ENCODE data around the gene SBF2.

Gene SBF2

GRCh38 chr11:9790703-9791102 lies 503.3 kb downstream of the SBF2 start:
- DNase-seq = no peak

- no peak for DNase-seq
Observed at GRCh38 chr11:9789910-9790309, 504.1 kb downstream of the SBF2 start.

- DNase-seq = no peak
Observed at GRCh38 chr11:9787981-9788521, 506.0 kb downstream of the SBF2 start.

GRCh38 chr11:9787260-9787659 lies 506.8 kb downstream of the SBF2 start:
- DNase-seq = no peak

GRCh38 chr11:9784602-9785315 lies 509.3 kb downstream of the SBF2 start:
- no peak for DNase-seq

GRCh38 chr11:9783986-9784385 lies 510.0 kb downstream of the SBF2 start:
- no peak for DNase-seq

GRCh38 chr11:9780929-9781328 lies 513.1 kb downstream of the SBF2 start:
- no peak for DNase-seq

GRCh38 chr11:9777525-9777924 lies 516.5 kb downstream of the SBF2 start:
- no peak for DNase-seq

GRCh38 chr11:9777066-9777465 lies 517.0 kb downstream of the SBF2 start:
- no peak for DNase-seq

- no peak for DNase-seq
Observed at GRCh38 chr11:9776203-9776602, 517.8 kb downstream of the SBF2 start.

GRCh38 chr11:9775398-9775779 lies 518.6 kb downstream of the SBF2 start:
- DNase-seq = no peak

GRCh38 chr11:9774591-9775397 lies 519.2 kb downstream of the SBF2 start:
- DNase-seq = no peak

GRCh38 chr11:9774109-9774508 lies 519.9 kb downstream of the SBF2 start:
- no peak for DNase-seq

- DNase-seq = no peak
Observed at GRCh38 chr11:9773524-9773923, 520.5 kb downstream of the SBF2 start.

- DNase-seq = no peak
Observed at GRCh38 chr11:9772218-9772617, 521.8 kb downstream of the SBF2 start.

- DNase-seq = no peak
Observed at GRCh38 chr11:9771071-9771511, 522.9 kb downstream of the SBF2 start.

- no peak for DNase-seq
Observed at GRCh38 chr11:9769621-9770020, 524.4 kb downstream of the SBF2 start.

- DNase-seq = no peak
Observed at GRCh38 chr11:9765320-9766101, 528.5 kb downstream of the SBF2 start.

GRCh38 chr11:9763301-9763700 lies 530.7 kb downstream of the SBF2 start:
- no peak for DNase-seq

GRCh38 chr11:9762531-9762930 lies 531.5 kb downstream of the SBF2 start:
- DNase-seq = no peak

GRCh38 chr11:9761441-9761945 lies 532.5 kb downstream of the SBF2 start:
- no peak for DNase-seq

GRCh38 chr11:9760193-9760575 lies 533.8 kb downstream of the SBF2 start:
- DNase-seq = no peak

All from cortex of kidney (tissue), 1 donor.